BJ (cell line): ENCODE results near the gene POLR2L. TPM values are rescaled to one million over a fixed set of nuclear protein-coding genes. Genes with fewer than 3 reads are reported as not detected.
A peak's percentile ranks its signal among the peaks of the same experiment; 100 is the strongest.

ENCODE experiments used
- CTCF ChIA-PET: fragments of 350-600 bp; formaldehyde crosslinking; extraction: SDS; loops from one replicate; lab custom pipeline; 2021; ENCODE audit warnings: antibody characterized with exemption, inconsistent platforms; lab: Yijun Ruan, JAX
- POLR2A ChIA-PET: fragments of 300-600 bp; sonication (Branson Sonifier 250); formaldehyde crosslinking; extraction: SDS; loops from one replicate; lab custom pipeline; 2021; ENCODE audit warnings: antibody characterized with exemption; lab: Charles Lee
- DNase-seq: peaks from one replicate; pipeline ENCODE4 v3.0.0-alpha.2; 2011; ENCODE audit warnings: low read depth
- H3K27me3 ChIP-seq: 2 replicates; pipeline ENCODE4 v1.6.0; 2011; ENCODE audit warnings: low read length; ENCODE audit not compliant: control insufficient read depth, insufficient read depth
- H3K36me3 ChIP-seq: 2 replicates; pipeline ENCODE4 v1.5.1; 2011; ENCODE audit warnings: low read length; ENCODE audit not compliant: control insufficient read depth, insufficient read depth
- H3K4me3 ChIP-seq: 2 replicates; pipeline ENCODE4 v1.5.1; 2011; ENCODE audit warnings: low read depth, mild to moderate bottlenecking, control low read depth, low read length
- polyA minus RNA-seq: library from RNA; depleted of rRNA, polyadenylated mRNA; stranded (reverse); fragments of >200 nt; gene quantifications from 2 replicates; pipeline ENCODE4 v1.2.3, GENCODE V29; 2011; rRNA and poly(A)+ RNA removed
- polyA plus RNA-seq: library from polyadenylated mRNA; depleted of rRNA; stranded (reverse); fragments of >200 nt; gene quantifications from 2 replicates; pipeline ENCODE4 v1.2.3, GENCODE V29; 2011; rRNA removed
- TF ChIP-seq, protein P1 (sequence below): IDR thresholded peaks from 2 replicates; pipeline ENCODE4 v1.5.1; 2011; ENCODE audit warnings: low read depth, mild to moderate bottlenecking, control low read depth, inconsistent platforms, low read length, moderate library complexity; ENCODE audit not compliant: insufficient read depth

POLR2L gene
- polyA plus RNA-seq, result 308 and 734 TPM in 2 replicates
- polyA minus RNA-seq, result 123 and 136 TPM in 2 replicates

DNA sequence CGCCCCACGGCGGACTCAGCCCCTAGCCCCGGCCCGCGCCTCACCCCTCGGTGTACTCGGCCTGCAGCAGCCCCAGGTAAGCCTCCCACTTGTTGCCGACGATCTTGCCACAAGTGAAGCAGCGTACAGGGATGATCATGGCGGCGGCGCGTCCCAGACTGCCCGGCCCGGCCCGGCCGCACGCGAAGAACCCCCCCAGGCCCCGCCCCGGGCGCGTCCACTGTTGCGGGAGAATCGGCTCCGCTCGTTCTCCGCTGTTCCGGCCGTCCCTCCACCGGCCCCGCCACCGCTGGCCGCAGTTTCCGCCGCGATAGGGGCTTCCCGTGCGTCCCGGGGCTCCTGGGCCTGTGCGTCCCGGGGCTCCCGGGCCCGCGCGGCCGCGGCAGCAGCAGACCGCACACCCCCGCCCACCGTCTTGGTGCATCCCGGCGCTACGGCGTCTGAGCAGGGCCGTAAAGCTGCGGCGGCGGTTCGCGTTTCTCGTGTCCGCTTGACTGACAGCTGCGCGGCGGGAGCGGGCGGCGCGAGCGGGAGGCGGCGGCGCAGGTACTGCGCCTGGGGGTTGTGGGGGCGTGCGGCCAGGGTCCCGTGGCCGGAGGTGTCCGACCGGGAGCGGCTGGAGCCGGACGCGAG is at the start of gene POLR2L, which contains the start of gene TSPAN4:
TSS of gene POLR2L (minus strand) at position 160 of the 633 bp plus-strand sequence. CDS start at position 139, 21 bp downstream.
TSS of gene TSPAN4 (plus strand) at position 483 of the 633 bp plus-strand sequence. CDS start 7,453 bp downstream, outside the sequence.
- POLR2A ChIA-PET, result interaction anchor here (0.6 to 2.0 kb wide), 3 partner anchors 9 to 26 kb away, joined by 3 to 32 read pairs (median 6); partner anchors contain the start of genes CD151 and PNPLA2
- TF ChIP-seq, protein P1, sequence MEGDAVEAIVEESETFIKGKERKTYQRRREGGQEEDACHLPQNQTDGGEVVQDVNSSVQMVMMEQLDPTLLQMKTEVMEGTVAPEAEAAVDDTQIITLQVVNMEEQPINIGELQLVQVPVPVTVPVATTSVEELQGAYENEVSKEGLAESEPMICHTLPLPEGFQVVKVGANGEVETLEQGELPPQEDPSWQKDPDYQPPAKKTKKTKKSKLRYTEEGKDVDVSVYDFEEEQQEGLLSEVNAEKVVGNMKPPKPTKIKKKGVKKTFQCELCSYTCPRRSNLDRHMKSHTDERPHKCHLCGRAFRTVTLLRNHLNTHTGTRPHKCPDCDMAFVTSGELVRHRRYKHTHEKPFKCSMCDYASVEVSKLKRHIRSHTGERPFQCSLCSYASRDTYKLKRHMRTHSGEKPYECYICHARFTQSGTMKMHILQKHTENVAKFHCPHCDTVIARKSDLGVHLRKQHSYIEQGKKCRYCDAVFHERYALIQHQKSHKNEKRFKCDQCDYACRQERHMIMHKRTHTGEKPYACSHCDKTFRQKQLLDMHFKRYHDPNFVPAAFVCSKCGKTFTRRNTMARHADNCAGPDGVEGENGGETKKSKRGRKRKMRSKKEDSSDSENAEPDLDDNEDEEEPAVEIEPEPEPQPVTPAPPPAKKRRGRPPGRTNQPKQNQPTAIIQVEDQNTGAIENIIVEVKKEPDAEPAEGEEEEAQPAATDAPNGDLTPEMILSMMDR, result no peak
- DNase-seq, result no peak
- Histone ChIP-seq H3K36me3 (peaks cover 33% of the 10 kb centered on the region), H3K27me3 (no peaks in the 10 kb centered on the region), H3K4me3 (peak within 1 kb of the TSS; percentile 96)
- CTCF ChIA-PET, result interaction anchor here (1.2 to 1.6 kb wide), 3 partner anchors 10 to 209 kb away, joined by 3 to 5 read pairs (median 4); partner anchors contain the start of gene CD151

DNA sequence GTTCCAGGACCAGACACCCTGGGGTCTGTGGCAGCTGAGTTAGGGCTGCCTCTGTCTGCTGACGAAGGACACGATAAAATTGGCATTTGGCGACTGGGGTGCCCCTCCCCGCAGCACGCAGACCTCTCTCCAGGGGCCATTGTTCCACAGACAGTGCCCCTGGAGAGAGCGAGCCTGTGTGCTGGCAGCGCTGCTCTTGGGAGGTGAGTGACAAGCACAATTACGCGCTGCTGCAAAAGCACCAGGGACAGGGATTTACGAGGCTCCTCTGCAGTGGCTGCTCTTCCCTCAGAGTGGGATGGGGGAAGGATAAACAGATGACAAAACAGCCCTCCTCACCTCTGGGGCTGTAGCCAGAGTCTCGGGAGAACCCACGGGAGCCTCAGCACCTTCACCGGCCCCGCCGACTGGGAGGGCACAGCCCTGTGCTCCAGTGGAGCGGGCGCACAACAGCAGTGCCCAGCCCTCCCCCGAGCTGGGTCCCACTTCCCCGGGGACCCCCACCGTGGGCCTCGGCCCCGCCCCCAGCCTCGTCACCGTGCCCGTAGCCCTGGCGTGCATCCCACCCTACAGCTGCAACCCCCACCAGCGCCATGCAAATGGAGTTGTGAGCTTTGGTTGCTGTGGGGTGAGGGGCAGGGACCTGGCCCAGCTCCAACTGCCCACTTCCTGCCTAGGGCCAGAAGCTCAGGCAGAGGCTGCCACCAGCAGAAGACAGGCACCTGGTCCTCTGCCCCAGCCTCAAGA is 48.6 kb upstream of the POLR2L start:
- POLR2A ChIA-PET, result no interaction called here

DNA sequence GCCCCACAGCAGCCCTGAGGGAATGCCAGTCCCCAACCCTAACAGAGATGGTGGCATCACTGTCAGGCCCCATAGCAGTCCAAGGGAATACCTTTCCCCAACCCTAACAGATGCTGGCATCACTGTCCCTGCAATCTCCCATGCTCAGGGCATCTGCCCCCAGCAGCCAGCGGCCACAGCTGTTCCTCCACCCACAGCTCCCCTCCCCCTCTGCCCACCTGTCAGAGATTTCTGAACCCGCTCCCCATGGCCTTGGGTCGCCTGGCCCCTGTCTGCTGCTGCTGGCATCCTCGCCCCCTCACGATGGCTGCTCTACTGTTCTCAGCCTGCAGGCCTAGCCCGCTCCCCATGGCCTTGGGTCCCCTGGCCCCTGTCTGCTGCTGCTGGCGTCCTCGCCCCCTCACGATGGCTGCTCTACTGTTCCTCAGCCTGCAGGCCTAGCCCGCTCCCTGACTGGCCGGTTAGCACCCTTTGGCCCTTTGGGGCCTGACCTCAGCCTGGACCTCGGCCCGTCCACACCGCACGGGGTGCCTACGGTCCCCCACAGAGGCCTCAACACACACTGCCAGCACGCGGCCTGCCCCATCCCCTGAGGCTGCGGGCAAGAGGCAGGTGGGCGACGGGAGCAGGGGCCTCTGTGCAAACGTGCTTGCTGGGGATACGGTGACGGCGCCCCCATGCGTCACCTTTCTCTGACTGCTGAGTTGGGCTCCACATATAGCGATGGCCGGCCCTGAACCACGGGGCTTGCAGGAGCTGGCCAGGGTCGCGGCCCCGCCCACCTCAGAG is 47.6 kb upstream of the POLR2L start:
- CTCF ChIA-PET, result interaction anchor here (0.9 kb wide), 1 partner anchor 162 kb away, joined by 5 read pairs; no protein-coding TSS in a partner anchor

More for the DNA sequence above, 48.6 kb upstream of the POLR2L start:
- no peak for DNase-seq
- Histone ChIP-seq H3K36me3 (peaks cover 7% of the 10 kb centered on the region), H3K4me3 (no peak overlapping the region), H3K27me3 (no peaks in the 10 kb centered on the region)
- TF ChIP-seq, protein P1, result no peak
- CTCF ChIA-PET, result no interaction called here

DNA sequence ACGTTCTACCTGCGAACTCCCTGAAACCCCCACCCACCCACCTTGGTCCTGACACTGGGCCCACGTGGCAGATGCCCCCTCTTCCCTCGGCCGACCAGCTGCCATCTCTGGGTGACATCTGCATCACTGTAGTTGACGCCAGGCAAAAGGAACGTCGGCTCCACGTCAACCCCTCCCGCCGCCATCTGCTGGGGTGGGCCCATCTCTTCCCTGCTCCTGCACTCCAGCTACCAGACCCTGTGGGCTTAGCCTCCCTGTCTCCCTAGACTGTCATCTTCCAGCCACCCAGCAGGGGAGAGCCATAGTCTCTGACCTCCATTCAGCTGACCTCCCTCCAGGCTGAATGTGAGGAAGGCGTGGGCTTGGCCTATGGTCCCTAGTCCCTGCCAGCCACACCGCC is 46.9 kb upstream of the POLR2L start:
- ChIA-PET CTCF (interaction anchor here (0.7 to 0.9 kb wide), 2 partner anchors 42 to 161 kb away, joined by 3 to 5 read pairs; no protein-coding TSS in a partner anchor), POLR2A (no interaction called here)
- no peak for DNase-seq
- Histone ChIP-seq H3K36me3 (peaks cover 9% of the 10 kb centered on the region), H3K4me3 (no peak overlapping the region), H3K27me3 (no peaks in the 10 kb centered on the region)
- TF ChIP-seq, protein P1, result no peak

More for the DNA sequence above, 47.6 kb upstream of the POLR2L start:
- POLR2A ChIA-PET, result no interaction called here
- no peak for DNase-seq
- TF ChIP-seq, protein P1, result no peak
- Histone ChIP-seq H3K27me3 (no peaks in the 10 kb centered on the region), H3K4me3 (no peak overlapping the region), H3K36me3 (peaks cover 7% of the 10 kb centered on the region)
